Measurements from ENCODE around the gene SIRT2. TPM values are rescaled to one million over a fixed set of nuclear protein-coding genes. Genes with fewer than 3 reads are reported as not detected.
"Not testable (repeated sequence)": the region's sequence is repeated elsewhere in the genome, so short reads cannot be mapped to it uniquely, and the experiment has no call there.

SIRT2 gene
- total RNA-seq, 2 donors from 2014 or later, result 33.2 to 39.6 TPM

DNA sequence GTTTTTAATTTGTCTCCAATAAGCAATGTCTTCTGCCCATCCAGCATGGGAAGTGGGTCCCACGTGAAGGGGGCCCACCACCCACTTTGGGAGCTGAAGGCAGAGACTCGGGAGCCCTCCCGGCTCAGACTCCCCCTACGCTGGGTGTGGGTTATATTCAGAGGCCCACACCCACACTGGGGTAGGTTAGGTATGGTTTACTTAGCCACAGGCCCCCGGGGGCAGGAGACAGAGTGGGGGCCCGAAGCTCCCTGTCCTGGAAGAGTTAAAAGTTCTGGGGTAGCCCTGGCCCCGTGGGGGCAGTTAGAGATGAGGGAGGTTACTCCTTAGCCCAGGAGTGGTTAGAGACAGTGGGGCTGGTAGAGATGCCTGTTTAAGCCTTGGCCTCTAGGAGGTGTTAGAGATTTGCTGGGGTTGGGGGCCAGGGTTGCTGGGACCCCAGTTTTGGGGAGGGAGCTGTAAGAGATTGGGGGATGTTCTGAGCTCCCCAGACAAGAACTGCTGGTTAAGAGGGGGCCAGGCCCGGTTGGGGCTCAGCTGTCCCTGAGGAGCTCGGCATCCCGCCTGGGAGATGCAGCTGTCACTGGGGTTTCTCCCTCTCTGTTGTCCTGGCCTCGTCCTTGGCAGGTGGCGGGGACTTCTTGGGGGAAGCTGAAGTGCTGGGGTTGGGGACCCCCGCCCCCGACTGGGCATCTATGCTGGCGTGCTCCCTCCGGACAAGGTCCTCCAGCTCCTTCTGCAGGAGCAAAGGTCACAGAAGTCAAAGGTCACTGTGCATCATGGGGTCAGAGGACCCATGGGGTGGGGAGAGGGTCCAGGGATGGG, 20.6 kb downstream of the SIRT2 start:
- WGBS, 2 donors, result 71 to 80% methylated on average over 9 to 15 of the region's 16 CpGs
- H3K27ac ChIP-seq, result peak overlapping the region in 2 of 4 donors; percentile 44 to 57
- no peaks in the 10 kb centered on the region for H3K4me1 ChIP-seq
- no peaks in the 10 kb centered on the region for H3K27me3 ChIP-seq
- intact Hi-C loops (cut with DNase I), result no loop called here
- DNase-seq (no peak), ATAC-seq (no peak)
- no peak overlapping the region for H3K4me3 ChIP-seq
- TF ChIP-seq POLR2A (IDR thresholded peaks at IDR 0.05) (no peak), CTCF (IDR thresholded peaks at IDR 0.05) (no peak)
- H3K9me3 ChIP-seq, result no peaks in the 10 kb centered on the region
- H3K36me3 ChIP-seq (replicated peaks in 1 of 2; ENCODE audit: insufficient read depth in 1 of 2, low read depth in 2 of 2), result peaks cover 2 to 8% of the 10 kb centered on the region in 2 donors

GRCh38 chr19:38877781-38878574, 21.4 kb downstream of the SIRT2 start, which contains the start of gene RINL:
Gene RINL, minus strand, starts transcription at chr19:38878275. Its CDS starts 1,533 bp downstream, at chr19:38876742.
- peak within 1 kb of the TSS in 2 of 4 donors; percentile 44 to 57 for H3K27ac ChIP-seq
- intact Hi-C loops (cut with DNase I), result no loop called here
- DNase-seq, result peak in 2 of 4 donors; percentile 36 to 38
- H3K4me1 ChIP-seq, result no peaks in the 10 kb centered on the region
- no peaks in the 10 kb centered on the region for H3K27me3 ChIP-seq
- no peak for TF ChIP-seq CTCF (IDR thresholded peaks at IDR 0.05)
- peak in 1 of 3 donors; percentile 9 for TF ChIP-seq POLR2A (IDR thresholded peaks at IDR 0.05)
- WGBS, 2 donors, result 45 to 72% methylated on average over 11 of the region's 11 CpGs
- H3K36me3 ChIP-seq (replicated peaks in 1 of 2; ENCODE audit: insufficient read depth in 1 of 2, low read depth in 2 of 2), result peaks cover 2 to 8% of the 10 kb centered on the region in 2 donors
- peak; percentile 39 for ATAC-seq
- H3K9me3 ChIP-seq, result no peaks in the 10 kb centered on the region
- no peak within 1 kb of the TSS for H3K4me3 ChIP-seq

- no peak for TF ChIP-seq POLR2A (IDR thresholded peaks at IDR 0.05)
- TF ChIP-seq CTCF (IDR thresholded peaks at IDR 0.05), result no peak
- 70 to 76% methylated on average over 5 to 6 of the region's 6 CpGs for WGBS, 2 donors
- no peak for ATAC-seq
- DNase-seq, result no peak
- H3K9me3 ChIP-seq, result no peaks in the 10 kb centered on the region
- intact Hi-C loops (cut with DNase I), result no loop called here
- no peaks in the 10 kb centered on the region for H3K27me3 ChIP-seq
- H3K4me1 ChIP-seq, result no peaks in the 10 kb centered on the region
- no peaks in the 10 kb centered on the region for H3K36me3 ChIP-seq (replicated peaks in 1 of 2; ENCODE audit: insufficient read depth in 1 of 2, low read depth in 2 of 2)
- H3K27ac ChIP-seq, result no peak overlapping the region
- H3K4me3 ChIP-seq, result no peak overlapping the region
Observed at GRCh38 chr19:38875656-38876395, 23.6 kb downstream of the SIRT2 start.

GRCh38 chr19:38873400-38873799, 26.0 kb downstream of the SIRT2 start:
- 85 to 88% methylated on average over 10 of the region's 10 CpGs for WGBS, 2 donors
- H3K4me1 ChIP-seq, result peaks cover 17% of the 10 kb centered on the region
- H3K27me3 ChIP-seq; H3K9me3 ChIP-seq; ATAC-seq; H3K27ac ChIP-seq; DNase-seq; intact Hi-C loops (cut with DNase I); H3K4me3 ChIP-seq; H3K36me3 ChIP-seq (replicated peaks in 1 of 2; ENCODE audit: insufficient read depth in 1 of 2, low read depth in 2 of 2): not testable (repeated sequence)

DNA sequence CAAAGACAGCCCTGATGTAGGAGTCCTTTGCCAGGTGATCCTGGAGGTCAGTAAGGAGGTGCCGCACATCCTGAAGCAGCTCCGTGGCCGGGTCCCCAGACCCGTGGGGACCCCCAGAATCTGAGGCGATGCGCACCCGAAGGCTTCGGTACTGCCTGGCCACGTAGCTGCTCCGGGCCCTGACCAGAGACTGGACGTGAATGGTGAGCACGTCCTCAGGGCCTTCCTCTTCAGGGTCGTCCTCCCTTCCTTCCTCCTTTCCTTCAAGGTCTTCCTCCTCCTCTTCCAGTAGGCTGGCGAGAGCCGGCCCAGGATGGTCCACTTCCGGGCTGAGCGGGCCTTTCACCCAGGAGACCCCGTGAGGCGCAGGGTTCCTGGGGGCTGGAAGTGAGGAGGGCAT, 28.8 kb downstream of the SIRT2 start:
- TF ChIP-seq POLR2A (IDR thresholded peaks at IDR 0.05) (no peak), CTCF (IDR thresholded peaks at IDR 0.05) (no peak)
- DNase-seq, result no peak
- 84 to 86% methylated on average over 7 to 19 of the region's 19 CpGs for WGBS, 2 donors
- H3K27me3 ChIP-seq, result no peaks in the 10 kb centered on the region
- intact Hi-C loops (cut with DNase I), result no loop called here
- H3K4me3 ChIP-seq, result no peak overlapping the region
- peak overlapping the region in 1 of 4 donors; percentile 27 for H3K27ac ChIP-seq
- no peaks in the 10 kb centered on the region for H3K9me3 ChIP-seq
- no peak for ATAC-seq
- no peaks in the 10 kb centered on the region for H3K36me3 ChIP-seq (replicated peaks in 1 of 2; ENCODE audit: insufficient read depth in 1 of 2, low read depth in 2 of 2)
- peaks cover 18% of the 10 kb centered on the region for H3K4me1 ChIP-seq

Measured in body of pancreas (tissue), 4 donors.